GM12865 (cell line): ENCODE measurements around the gene PPCDC.

Experiments used
- DNase-seq: peaks from one replicate; pipeline ENCODE4 v3.0.0; 2010; ENCODE audit warnings: low read depth
- H3K4me3 ChIP-seq: 2 replicates; pipeline ENCODE4 v1.5.1; 2011; ENCODE audit warnings: mild to moderate bottlenecking, low read depth, low read length, control low read depth
- TF ChIP-seq, protein P1 (sequence below): IDR thresholded peaks from 2 replicates; pipeline ENCODE4 v1.5.1; 2011; ENCODE audit warnings: low read length, control low read depth, low read depth, inconsistent platforms; ENCODE audit not compliant: insufficient read depth; ENCODE audit errors: missing control alignments

The PPCDC gene

DNA sequence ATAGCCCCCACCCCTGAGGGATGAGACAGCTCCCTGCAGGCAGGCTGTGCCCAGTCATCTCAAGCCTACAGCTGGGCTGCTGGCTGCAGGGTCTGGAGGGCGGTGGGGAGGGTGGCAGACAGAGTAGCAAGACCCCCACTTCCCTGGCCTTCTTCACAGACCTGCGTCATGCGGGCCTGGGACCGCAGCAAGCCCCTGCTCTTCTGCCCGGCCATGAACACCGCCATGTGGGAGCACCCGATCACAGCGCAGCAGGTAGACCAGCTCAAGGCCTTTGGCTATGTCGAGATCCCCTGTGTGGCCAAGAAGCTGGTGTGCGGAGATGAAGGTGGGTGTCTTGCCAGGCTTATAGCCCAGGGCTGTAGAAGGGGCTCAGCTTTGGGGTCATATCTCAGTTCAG is 25.0 kb downstream of the PPCDC start:
- TF ChIP-seq, protein P1, sequence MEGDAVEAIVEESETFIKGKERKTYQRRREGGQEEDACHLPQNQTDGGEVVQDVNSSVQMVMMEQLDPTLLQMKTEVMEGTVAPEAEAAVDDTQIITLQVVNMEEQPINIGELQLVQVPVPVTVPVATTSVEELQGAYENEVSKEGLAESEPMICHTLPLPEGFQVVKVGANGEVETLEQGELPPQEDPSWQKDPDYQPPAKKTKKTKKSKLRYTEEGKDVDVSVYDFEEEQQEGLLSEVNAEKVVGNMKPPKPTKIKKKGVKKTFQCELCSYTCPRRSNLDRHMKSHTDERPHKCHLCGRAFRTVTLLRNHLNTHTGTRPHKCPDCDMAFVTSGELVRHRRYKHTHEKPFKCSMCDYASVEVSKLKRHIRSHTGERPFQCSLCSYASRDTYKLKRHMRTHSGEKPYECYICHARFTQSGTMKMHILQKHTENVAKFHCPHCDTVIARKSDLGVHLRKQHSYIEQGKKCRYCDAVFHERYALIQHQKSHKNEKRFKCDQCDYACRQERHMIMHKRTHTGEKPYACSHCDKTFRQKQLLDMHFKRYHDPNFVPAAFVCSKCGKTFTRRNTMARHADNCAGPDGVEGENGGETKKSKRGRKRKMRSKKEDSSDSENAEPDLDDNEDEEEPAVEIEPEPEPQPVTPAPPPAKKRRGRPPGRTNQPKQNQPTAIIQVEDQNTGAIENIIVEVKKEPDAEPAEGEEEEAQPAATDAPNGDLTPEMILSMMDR = no peak
- H3K4me3 ChIP-seq = no peak overlapping the region
- no peak for DNase-seq

DNA sequence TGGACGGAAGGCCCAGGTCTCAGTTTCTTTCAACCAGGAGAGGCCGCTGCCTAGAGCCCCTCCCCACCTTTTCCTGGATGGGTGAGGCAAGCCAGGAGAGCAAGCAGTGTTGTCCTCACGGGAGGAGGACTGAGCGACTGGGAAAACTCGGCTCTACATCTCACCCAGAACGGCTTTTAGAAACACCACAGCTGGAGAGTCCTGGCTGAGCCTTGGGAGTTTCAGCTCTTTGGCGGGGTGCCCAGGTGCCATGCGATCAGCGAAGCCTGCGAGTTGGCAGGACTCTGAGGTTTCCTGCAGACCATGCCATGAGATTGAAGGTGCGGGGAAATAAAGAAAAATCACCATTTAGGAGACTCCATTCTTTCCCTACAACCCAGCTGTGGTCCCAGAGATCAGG is 26.0 kb downstream of the PPCDC start:
- DNase-seq = no peak
- H3K4me3 ChIP-seq = no peak overlapping the region
- TF ChIP-seq, protein P1 = no peak

DNA sequence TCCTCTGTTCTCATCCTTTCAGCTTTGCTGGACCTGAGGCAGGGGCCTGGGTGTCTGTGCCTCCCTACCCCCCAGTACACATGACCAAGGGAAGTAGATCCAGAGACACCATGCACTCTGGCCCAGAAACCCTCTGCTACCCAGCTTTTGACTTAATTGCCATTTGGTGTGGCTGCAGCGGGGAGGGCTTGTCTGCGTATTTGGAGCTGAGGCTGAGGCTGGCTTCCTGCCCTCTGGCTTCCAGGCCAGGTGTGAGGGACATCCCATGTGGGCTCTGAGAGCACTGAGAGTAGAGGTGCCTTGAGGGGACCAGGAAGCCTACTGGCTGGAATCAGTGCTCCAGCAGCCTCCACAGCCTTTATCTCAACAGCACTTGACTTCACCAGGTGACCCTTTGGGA is 26.9 kb downstream of the PPCDC start:
- DNase-seq = no peak
- TF ChIP-seq, protein P1 = no peak
- H3K4me3 ChIP-seq = no peak overlapping the region

DNA sequence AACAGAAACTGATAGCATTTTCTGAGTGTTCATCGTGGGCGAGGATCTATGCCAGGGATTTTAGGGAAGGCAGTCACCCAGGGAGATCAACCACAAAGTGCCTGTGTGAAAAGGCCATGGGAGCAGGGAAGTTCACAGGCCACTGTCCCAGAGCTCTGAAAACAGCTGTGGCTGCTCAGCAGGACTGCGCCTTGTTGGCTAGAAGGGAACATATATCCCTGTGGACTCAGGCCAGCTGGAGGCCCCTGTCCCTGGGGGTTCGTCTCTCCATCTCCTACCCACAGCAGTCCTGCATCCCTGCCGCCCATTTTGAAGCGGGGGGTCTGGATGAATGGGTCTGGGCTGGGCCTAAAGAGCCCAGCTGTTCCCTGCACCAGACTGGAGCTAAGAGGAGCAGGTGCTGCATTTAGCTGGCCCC is 27.8 kb downstream of the PPCDC start:
- TF ChIP-seq, protein P1 = no peak
- no peak for DNase-seq
- H3K4me3 ChIP-seq = no peak overlapping the region

DNA sequence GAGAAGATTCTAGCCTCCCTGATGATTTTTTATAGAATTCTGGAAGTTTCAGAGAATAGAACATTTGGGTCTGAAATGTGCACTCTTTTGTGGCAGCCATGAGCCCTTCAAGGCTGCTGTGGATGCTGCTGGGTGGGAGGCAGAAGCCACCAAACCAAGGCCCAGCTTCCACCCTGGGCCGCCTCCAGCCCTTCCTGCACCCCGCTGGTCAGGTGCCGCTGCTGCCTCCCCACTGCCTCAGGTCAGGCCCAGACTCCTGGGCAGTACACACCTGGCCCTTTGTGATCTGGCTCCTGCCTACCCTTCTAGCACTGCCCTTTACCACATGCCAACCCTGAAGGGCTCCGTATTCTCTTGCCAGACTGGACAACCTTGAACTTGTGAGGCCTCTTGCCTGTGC is 28.3 kb downstream of the PPCDC start:
- DNase-seq = no peak
- H3K4me3 ChIP-seq = no peak overlapping the region
- TF ChIP-seq, protein P1 = no peak

DNA sequence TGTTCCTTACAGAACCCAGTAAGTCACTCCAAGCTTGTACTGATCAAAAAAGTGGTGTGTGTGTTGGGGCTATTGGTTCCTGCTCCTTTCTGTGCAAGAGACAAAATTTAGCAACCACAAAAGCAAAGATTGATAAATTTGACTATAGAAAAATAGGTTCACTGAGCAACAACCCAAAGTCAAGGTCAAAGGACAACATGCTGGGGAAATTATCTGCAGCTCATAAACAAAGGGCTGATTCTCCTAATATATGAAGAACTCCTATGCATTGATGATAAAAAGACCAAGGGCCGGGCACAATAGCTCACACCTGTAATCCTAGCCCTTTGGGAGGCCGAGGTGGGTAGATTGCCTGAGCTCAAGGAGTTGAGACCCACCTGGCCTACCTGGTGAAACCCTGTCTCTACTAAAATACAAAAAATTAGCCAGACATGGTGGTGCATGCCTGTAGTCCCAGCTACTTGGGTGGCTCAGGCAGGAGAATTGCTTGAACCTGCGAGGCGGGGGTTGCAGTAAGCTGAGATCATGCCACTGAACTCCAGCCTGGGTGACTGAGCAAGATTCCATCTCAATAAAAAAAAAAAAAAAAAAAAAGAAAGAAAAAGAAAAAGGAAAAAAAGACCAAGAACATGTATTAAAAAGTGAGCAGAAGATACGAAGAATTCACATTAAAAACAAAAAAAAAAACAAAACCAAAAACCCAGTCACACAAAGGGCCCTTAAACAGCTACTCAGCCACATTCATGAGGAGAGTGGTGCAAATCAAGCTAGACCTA is 29.8 kb downstream of the PPCDC start:
- TF ChIP-seq, protein P1 = no peak
- DNase-seq = no peak
- H3K4me3 ChIP-seq = no peak overlapping the region

DNA sequence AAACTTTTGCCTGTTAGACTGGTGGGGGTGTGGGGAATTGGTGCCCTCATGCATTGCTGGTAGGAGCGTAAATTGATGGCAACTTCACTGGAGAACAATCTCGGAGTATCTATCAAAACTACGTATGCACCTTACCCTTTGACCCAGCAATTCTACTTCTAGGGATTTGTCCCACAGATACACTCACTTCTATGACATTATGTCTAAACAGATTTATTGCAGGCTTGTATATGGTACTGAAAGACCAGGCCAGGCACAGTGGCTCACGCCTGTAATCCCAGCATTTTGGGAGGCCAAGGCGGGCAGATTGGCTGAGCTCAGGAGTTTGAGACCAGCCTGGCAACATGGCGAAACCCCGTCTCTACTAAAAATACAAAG is 30.3 kb downstream of the PPCDC start:
- DNase-seq = no peak
- H3K4me3 ChIP-seq = no peak overlapping the region
- TF ChIP-seq, protein P1 = no peak
